Activated gamma-delta T cell treated with anti-CD3 and anti-CD28 coated beads, Interleukin-2, amount 50 U/mL, for 16 hours (primary cell): ENCODE measurements around the gene DDX1.

ENCODE experiments used
- DNase-seq: peaks from one replicate; pipeline ENCODE4 v3.0.0-alpha.2; 2020; ENCODE audit warnings: low read depth

DDX1 gene

DNA sequence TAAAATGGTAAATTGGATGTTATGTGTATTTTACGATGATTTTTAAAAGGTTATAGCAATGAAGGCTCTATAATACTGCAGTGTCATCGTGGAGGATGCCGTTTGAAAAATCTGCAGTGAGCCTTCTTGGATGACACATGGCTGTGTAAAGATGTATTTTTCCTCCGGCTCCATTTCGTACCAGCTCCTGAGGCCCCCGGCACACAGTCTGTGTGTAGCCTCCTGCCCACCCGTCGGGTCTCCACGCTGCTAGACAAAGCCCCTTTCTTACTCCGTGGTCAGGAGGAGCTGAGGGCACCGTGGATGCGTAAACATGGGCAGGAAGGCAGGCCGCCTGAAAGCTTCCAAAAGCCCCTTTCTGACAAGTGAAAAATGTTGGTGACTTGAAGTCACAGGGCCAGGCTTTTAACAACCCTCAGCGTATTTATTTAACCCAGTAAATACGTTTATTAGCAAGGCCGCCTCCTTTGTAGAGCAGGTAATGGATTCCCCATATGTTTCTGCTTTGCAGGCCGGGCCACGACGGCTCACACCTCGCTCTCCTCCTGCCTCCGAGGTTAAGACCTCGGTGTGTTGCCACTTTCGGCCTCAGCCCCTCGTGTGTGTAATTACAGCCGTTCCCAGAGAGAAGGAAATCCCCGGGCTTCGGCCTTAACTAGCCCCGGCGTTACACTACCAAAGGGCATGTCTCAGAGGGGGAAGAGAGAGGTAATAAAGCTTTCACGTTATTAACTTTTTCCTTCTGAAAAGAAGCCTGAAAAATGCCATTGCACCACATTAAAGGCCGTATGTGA lies 72.8 kb downstream of the DDX1 start:
- no peak for DNase-seq

DNA sequence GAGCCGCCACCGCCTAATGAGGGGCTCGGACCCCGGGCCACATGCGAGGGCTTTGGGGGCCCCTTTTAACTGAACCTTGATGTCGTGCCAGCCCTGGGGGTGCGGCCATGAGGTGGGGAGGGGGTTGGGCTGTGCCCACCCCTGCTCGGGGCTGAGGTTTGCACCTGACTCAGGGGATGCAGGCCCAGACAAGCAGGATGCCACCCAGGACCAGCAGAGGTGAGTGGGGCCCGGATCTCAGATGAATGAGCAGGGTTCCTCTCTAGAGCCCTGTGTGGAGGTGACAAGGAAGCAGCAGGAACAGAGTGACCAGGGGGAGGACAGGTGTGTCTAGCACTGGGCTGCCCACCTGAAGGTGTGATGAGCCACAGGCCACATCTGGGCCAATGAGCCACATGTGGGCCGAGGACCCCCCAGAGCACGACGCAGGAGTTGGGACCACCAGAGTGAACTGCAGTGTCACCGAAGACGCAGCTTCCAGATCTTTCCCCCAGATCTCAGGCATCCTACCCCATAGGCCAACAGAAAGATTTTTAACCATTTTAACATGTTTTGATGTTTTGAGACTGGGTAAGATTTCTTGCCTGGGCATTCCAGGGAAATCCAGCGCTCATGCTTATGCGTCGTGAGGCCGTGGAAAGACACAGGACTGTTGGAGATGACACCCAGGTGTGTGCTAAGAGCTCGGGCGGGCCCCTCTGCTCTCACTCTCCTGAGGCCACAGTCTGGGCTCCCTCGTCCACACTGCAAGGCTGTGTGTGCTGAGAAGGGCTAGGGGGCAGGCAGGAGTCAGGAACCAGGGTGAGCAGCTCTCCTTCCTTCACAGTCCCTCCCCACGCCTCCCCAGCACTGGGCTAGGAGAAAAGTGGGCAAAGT lies 73.6 kb downstream of the DDX1 start:
- no peak for DNase-seq

DNA sequence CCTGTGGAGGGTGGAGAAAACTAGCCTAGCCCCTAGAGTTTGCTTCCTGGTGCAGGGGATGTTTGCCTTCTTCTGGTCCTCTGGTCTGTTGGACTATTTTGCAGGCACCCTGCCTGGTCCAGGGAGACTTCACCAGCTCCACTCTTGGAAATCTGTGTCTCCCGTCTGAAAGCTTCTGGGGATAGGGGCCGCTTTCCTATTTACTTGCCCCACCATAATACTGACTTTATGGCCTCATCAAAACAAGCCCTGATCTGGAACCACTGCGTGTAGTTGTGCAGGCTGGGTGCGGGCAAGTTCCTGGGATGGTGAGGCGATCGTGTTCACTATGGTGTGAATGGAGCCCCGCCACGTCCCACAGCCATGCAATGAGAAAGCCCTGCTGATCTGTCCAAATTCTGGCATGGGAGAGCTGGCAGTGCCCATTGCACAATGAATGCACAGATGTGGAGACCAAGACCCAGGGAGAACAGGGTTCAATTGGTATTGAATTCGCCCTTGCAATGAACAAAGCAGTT lies 74.3 kb downstream of the DDX1 start:
- no peak for DNase-seq

DNA sequence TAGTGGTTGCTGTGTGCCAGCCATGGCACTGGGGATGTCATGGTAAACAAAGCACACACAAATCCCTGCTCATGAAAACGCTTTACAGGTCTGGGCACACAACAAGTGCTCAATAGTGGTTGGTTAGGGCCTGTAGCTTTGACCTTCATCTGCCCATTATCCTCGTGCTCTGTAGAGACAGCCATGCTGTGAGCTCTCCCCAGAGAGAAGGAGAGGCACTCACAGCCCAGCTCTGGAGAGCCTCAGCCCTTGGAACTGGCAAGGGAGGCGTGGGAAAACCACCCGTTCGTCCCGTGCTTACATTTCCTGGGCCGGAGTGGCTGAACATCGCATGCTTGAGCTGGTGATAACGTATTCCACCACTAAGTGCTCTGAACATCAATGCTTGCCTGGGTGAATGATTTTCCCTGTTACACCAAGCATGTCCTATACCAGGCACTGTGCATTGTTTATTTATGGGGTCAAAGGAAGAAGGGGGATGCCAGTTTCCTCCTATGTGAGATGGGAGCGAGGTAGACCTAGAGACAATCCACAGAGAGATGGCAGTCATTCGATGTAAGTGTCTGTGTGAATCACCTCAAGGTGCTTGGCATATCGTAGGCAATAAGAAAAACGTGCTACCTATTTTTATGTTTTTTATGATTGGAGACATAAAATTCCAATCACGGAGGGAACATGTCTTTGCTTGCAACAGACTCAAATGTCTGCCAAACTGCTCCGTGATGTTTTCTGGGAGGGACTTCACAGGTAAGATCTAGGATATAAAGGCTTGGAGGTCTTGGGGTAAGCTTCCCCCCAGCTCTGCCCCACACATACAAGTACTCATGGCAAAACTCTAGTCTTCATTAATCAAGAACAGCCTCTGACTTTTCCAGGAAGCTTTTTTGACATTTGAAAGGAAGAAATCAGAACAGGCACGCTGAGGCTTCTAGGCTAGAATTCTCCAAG lies 75.5 kb downstream of the DDX1 start:
- no peak for DNase-seq

DNA sequence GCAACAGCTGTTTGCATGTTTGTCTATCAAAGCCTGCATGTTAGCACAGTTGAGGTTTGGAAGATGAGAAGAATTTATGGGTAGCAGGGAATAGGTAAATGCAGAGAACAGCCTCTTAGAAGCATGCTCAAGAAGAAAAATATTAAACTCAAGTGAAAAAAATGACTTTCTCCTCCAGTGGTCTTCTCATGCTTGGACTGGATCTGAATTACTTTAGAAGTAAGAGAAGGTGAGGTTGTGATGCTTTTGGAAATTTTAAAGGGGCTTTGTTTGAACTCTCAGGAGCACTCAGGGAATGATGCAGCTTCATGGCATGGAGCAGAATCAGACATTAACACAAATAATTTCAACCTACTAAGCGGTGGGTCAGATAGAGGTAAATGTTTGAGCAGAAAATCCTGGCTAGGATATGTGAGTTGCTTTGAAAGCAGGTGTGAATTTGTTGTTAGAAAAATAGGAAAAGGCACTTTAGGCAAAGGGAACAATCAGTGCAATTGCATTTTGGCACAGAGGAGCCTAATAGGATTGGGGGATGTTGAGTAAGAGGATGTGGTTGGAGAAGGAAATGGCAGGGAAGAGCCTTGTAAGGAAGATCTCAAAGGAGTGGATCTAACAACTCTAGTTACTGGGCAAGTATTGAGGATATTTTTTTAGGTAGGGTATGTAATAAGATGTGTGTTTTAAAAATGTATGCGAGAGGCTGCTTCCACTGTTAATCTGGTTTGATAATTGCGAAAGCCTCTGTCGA lies 76.3 kb downstream of the DDX1 start:
- no peak for DNase-seq

DNA sequence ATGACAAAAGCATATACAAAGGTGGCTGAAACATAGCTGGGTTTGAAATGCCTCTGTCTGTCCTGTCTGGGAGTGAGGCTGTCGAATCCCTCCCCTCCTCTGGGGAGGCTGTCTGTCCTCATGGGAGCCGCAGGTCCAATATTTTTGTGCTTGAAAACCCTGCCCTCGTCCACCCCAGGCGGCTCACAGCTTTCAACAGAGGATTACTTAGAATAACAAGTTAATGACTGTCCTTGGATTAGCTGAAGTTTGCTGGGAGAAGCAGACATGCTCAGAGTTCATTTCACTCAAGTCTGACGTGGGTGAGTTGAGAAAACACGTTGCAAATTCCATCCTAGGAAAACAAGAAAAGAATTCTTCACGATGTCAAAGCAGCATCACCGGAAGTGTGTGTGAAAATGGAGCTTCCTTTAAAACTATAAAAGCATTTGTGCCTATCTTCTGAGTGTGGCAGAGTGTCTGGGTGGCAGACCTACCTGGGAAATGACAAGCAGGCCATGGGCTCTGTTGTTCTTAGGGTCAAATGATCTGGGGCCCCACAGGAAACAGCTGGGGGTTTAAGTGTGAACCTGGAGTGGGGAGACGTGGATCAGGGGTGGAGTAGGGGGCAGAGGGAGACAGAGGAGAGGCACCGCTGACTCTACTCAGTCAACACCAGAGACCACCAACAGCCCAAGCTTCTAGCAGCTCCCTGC lies 77.1 kb downstream of the DDX1 start:
- no peak for DNase-seq

DNA sequence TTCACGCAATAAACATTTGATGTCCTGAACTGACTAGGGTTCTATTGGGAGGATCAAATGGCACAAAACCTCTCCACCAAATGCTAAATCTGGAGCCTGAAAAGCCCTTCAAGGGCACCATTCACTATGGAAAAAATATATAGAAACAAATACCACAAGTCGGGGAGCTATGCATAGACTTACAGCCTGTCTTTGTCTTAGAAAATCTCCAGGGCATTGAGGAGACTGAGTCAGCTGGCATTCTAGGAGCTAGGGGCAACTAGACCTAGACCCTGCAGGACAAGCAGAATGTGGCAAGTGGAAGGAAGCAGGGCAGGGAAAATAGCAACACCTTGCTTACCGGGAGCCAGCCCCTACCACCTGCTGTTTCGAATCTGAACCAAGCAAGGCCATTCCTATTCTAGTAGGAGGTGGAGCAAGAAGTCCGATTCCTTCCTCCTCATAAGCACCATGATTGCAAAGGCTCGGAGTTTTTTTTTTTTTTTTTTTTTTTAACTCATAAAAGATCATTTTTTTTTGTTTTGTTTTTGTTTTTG lies 77.8 kb downstream of the DDX1 start:
- no peak for DNase-seq

DNA sequence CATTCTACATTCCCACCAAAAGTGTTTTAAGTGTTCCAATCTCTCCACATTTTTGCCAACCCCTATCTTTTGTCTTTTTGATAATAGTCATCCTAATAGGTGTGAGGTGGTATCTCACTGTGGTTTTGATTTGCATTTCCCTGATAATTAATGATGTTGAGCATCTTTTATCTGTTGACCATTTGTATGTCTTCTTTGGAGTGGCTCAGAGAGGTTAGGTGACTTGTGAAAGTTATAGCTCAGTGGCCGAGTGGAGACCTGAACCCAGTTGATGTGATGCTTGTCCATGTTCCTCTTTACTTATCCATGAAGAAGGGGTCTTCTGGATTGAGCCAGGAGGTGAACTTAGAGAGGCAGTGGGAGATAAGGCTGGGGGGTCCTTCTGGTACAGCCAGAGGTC lies 78.8 kb downstream of the DDX1 start:
- DNase-seq, result no peak

DNA sequence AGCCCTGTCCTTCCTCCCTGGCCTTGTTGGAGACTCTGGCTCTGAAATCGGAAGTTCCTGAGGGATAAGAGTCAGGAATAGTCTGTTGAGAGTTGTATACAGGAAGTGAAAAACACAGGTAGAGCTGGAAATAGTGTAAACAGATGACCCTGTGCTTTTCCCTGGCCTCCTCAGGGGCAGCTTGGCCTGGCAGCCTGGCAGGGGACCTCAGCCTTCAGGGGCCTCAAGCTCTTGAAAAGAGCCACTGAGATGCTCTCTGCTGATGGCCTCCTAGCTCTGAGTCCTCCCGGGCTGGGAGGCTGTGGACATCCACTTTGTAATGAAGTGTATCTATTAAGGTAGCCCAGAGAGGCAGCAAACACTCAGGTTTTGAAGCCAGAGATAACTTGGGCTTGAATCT lies 79.3 kb downstream of the DDX1 start:
- no peak for DNase-seq

DNA sequence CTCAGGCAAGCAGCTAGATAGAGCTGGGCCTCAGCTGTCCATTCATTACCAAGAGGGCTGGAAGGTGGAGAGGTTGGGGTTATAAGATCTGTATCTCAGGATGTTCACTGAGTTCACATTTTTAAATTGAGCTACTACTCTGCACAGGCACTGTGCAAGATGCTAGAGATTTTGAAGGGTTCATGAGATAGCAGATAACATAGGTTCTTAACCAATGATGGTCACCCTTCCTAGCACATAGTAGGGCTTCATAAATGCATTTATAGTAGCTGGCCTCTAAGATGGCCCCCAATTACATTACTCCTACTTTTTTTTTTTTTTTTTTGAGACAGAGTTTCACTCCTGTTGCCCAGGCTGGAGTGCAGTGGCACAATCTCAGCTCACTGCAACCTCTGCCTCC lies 79.7 kb downstream of the DDX1 start:
- DNase-seq, result no peak

DNA sequence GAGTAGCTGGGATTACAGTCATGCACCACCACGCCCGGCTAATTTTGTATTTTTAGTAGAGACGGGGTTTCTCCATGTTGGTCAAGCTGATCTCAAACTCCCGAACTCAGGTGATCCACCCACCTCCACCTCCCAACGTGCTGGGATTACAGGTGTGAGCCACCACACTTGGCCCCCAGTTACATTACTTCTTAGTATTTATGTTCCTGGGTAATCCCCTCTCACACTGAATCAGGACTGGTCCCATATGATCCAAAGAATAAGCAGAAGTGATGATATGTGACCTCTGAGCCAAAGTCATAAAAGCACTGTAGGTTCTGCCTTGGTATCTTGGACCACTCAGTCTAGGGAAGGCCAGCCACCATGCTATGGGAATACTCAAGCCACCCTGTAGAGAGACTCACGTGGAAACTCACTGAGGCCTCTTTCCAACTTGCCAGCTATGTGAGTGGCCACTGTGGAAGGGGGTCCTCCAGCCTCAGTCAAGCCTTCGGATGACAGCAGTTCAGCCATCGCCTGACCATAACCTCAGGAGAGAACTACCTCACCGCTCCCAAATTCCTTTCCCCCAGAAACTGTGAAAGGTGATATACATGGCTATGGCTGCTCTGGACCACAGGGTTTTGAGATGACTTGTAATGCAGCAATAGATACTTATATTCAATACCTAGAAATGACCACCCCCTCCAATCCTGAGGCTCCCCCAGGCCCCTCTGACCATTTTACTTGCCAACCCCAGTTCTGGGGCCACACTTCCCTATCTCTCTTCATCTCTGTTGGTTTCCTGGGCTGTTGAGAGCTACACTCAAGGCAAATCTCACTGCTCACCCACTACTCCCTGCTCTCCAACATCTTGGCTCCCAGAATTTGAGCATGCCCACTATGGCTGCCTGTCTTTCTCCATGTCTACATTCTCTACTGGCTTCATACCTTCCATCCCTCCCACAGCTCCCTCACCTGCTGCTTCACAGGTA lies 80.5 kb downstream of the DDX1 start:
- no peak for DNase-seq

DNA sequence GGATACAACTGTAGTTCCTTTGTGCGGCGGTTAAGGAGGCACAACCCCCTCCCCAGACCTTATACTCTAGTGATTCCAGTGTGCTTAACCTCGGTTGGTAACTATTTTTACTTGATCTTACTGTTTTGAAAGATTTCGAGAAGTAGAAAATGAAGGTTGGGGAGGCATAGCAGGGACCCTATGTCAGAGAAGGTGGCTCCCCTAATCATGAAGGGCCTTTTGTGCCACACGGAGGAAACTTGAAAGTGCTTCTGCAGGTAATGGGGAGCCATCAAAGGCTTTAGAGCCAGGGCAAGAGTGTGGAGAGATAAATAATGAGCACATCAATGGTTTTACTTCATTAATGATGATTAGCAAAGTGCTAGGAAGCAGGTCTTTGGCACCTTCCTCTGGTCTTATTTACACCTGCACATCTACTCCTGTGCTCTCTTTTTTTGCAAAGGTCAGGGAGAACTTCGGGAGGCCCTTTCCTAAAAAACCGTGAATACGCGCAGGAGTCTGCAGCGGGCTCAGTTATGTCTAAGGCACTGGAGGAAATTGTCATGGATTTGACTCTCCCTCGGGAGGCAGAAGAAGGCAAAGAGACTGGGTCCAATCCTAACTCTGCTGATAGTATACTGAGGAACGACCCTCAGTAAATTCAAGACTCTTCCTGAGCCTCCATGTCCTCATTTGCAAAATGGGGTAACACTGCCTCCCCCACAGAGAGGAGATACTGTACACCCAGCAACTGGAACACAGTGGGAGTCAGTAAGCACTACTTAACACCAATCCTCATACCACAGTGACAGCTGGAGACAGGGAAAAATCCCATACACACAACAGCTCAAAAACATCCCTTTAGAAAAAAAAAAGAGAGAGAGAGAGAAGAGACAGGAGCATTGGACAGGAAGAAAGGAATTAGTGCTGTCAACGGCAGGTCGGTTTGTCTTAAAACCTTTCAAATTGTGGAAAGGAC lies 81.6 kb downstream of the DDX1 start:
- DNase-seq, result no peak

DNA sequence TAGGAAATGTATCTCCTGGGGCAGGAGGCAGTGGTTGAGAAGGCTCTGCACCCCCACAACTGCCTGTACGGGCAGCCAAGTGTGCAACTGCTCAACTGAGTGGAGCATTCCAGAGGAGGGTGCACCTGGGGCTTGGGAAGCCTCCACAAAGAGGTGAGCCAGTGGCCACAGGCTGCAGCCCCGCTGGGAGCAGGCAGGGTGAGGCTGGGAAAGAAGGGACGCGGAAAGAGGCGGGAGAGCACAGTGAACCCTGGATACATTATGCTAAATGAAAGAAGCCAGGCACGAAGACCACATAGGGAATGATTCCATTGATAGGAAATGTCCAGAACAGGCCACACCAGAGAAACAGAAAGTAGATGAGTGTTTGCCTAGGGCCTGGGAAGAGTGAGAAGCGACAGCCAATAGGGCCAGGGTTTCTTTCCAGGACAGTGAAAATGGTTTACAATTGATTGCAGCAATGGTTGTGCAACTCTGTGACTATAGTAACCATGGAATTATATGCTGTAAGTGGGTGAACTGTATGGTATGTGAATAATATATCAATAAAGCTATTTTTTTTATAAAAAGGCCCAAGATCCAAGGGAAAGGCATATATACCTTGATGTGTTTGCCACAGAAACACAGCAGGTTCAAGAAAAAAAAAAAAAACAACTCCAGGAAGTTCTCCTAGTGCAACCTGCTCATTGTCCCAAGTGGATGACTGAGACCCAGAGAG lies 82.4 kb downstream of the DDX1 start:
- no peak for DNase-seq

DNA sequence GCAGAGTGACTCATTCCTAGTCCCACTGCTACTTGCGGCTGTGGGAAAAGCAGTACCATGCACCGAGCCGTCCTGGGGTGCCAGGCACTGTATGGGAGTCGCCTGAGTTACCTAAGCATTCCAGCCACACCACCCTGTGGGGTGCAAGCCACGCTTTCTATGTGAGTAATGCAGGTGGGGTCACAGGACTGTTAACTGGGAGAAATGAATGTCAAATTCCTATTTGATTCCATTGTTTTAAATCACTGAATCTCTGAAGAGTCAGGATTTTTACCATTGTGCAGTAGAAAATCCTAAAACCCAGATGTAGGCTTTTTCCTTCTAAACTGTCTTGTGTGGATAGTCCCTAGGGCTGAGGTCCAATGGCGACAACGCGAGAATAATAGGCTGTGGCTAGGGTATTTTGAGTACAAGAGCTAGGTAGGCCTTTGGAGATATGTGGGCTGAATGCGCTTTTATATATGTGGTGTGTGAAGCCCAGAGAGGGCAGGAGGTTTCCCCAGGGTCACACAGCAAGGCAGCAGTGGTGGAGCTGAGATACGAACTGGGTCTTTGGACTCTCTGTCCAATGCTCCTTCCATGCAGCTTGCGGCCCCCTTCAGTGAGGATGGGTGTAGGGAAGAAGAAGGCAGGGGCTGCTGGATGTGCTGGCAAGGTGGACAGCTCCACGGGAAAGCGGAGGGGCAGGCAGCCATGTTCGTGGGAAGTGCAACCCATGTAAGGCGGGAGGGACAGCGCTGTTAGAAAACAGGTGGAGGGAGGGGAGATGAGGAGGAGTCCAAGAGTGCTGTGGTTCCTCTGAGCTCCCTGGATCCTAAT lies 83.2 kb downstream of the DDX1 start:
- no peak for DNase-seq

DNA sequence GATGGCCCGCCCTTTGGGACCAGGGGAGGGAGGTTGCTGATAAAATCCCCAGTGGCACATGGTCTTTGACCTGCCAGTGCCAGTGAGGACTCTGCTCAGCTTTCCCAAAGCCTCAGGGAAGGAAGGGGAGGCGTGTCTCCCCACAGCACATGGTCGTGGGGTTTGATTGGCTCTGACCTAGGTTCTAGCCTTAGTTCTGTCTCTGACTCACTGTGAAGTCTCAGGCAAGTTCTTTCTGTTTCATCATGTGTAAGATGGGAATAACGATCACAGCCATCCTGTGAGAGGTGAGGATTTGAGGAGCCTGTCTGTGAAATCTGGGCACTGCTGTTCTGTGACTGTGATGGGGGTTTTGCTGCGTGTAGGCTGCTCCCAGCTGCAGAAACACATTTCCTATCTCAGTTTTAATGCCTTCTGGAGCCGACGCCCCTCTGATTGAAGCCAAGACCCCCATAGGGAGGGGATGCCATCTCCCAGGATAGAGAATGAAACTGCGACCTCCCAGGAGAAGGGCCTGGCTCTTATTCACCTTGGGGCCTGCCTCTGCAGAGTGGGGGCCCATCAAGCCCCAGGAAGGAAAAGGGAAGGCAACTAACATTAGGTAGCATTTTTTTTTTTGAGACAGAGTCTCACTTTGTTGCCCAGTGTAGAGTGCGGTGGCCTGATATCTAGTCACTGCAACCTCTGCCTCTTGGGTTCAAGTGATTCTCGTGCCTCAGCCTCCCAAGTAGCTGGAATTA lies 84.0 kb downstream of the DDX1 start:
- no peak for DNase-seq
